ENCODE data around the gene PRDM7. TPM values are rescaled to one million over a fixed set of nuclear protein-coding genes. Genes with fewer than 3 reads are reported as not detected.

Gene PRDM7
- total and polyA plus RNA-seq, 2 of the 8 experiments (the other 6 are each of a cell fraction or from before 2014, with no cell fraction given): 0.02 TPM; not detected in 1

GRCh38 chr16:90078579-90078895 lies 1.4 kb upstream of the PRDM7 start (continued):
- no peak for TF ChIP-seq ATF3 (IDR thresholded peaks at IDR 0.05; ENCODE audit: insufficient read depth, low read depth, low read length)
- no peak for TF ChIP-seq RXRA (IDR thresholded peaks at IDR 0.05; ENCODE audit: insufficient read depth, low read depth, low read length)
- TF ChIP-seq POLR2A (IDR thresholded peaks at IDR 0.05; ENCODE audit: control extremely low read depth in 1 of 2, low read depth in 2 of 2, low read length in 2 of 2): no peak
- no peak for TF ChIP-seq JUN (IDR thresholded peaks at IDR 0.05; ENCODE audit: low read depth, low read length)
- TF ChIP-seq FOSL1 (IDR thresholded peaks at IDR 0.05; ENCODE audit: insufficient read depth, low read depth, low read length): no peak
- TF ChIP-seq ASH2L (IDR thresholded peaks at IDR 0.05; ENCODE audit: low read length): no peak

Data from H1 (cell line).